ENCODE data around the gene AGRP.

AGRP gene

DNA sequence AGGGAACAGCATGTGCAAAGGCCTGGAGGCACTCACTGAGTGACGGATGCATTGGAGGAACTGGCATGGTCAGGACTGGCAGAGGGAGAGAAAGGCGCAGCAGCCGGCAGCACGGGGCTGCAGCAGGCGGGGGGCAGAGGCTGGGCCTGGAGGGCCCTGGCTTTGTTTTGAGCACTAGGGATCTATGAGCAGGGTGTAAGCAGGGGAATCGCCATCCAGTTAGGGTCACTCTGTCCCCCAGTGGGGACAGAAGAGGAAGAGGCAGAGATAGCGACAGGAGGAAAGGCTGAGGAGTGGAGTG, 38.3 kb downstream of the AGRP start:
- DNase-seq, result no peak

DNA sequence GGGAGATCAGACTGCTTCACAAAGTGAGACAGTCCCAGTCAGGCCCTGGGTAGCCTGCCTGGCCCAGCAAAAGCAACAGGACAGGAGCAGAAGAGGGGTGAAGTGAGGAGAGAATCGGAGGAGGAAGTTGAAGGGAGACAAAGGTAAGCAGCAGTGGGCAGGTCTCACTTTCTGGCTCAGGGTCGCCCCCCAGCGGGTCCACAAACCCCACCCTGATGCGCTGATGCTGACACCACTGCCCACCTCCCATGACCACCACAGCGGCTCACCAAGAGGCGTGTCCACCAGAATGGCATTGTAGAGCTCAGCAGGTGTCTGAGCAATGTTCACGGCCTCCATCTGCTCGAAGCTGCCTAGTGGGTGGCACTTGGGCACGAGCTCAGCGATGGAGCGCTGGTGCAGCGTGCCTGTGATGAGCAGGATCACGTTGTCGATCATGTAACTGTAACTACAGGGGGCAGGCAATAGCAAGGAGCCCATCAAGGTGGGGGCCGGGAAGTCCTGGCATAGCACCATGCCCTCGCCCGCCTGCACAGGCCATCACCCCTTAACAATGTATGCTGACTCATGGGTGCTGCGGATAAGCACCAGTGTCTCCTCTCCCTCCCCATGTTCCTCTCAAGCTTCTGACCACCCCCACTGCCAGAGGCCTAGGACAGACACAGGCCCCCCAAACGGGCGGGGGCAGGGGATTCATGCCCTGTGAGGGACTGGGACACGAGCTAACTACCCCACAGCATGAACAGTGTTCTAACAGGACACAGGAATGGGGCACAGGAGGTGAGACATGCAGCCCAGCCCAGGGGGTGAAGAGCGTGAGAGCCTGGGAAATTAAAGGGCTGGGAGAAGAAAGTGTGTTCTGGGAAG, 38.9 kb downstream of the AGRP start:
- DNase-seq, result no peak

DNA sequence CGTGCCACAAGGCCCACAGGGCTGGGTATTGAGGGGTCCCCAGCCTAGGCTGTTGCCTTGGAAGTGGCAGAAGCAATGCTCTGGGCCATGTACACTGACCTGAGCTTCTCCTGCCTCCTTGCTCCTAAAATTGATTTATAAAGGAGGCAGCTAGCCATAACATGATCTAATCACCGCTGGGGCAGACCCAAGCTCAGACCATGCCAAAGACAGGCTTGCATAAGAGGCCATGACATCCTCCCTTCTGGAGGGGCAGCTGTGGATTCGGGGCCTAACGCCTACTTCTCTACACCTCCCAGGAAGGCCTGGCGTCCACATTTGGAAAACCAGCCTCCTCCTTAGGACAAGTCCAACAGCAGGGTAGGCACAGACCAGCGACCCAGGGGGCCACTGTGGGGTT, 40.1 kb downstream of the AGRP start:
- no peak for DNase-seq

DNA sequence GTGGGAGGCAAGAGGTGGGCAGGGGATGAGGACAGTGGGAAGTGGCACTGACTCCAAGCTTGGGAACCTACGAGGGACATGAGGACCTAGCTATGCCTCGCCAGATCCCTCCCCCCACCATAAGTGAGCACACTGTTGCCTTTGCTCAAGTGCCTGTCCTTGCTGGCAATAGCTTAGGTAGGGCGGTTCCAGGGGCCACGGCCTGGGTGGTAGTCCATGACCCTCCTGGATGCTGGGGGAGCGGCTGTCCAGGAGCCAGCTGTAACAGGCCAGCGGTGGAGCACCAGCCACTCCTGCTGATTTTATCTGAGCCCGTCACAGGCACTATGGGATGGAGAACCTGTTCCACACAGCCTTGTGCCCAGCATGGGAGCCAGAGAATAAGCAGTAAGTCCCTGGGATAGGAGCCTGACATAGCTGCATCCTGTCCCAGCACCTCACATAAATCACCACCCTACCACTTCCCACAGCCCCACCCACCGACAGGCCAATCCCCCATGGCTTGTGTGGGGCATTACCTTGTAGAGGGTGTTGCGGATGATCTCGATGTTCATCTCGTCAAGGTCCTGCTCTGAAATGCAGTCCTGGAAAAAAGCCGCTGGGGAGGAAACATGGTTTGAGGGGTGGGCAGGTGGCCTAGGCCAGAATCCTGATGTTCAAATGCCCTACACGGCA, 40.6 kb downstream of the AGRP start:
- no peak for DNase-seq

DNA sequence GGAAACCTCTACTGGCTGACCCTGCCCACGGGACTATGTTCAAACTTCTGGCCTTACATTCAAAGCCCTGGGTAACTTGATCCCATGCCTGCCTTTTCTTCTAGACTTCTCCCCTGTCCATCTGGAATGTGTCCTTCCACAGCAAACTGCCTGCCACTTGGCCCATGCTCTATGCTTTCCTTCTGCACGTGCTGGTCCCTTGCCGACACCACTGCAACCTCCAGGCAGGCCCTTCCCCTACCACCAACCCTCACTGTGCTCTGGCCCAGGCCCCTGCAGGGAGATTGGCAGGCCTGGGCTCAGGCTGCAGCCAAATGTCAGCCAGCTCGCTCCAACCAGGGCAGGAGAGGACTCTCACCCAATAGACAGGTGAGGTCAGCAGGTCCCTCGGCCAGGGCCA, 41.4 kb downstream of the AGRP start:
- DNase-seq, result no peak

DNA sequence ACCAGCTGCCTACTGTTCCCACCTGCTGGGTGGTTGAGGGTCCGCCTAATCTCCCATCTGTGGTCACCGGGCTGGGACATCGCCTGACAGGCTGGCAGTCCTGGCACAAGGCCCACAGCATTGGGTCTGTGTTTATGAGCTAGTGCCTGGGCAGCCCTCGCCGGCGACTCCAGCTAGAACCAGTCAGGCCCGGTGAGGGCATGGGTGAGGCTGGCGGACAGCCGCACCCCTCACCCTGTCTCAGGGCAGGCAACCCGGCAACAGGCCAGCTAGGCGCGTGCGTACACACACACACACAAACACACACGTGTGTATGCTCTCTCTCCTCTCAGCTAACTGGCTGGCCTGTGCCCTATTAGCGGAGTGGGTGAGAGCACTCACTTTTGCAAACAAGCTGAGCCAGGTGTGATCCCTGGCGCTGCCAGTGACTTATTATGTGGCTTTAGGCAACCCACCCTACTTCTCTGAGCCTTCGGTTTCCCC, 42.0 kb downstream of the AGRP start:
- DNase-seq, result peak; percentile 62

DNA sequence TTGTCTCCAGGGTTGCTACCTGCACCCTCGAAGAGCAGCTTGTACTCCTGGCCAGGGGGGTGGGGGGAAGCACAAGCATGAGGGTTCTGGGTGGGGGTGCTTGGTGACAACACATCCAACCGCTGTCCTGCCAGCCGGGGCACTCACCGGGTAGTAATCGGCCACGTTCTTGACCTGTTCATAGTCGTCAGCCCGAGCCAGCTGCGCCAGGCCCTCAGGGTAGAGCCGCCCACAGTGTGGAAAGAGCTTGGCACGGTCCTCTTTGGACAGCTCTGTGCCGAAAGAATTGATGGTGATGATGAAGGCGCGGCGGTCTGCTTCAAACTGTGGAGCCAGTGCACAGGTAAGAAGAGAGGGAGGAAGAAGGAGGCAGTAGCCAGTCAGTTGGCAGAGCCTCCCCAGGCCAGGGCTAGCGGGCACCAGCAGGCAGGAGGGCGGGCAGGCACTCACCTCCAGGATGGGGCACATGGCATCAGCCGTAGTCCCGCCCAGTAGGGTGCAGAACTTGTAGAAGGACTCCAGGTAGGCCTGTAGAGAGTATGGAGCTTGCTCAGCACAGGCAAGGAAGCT, 44.4 kb downstream of the AGRP start:
- no peak for DNase-seq

DNA sequence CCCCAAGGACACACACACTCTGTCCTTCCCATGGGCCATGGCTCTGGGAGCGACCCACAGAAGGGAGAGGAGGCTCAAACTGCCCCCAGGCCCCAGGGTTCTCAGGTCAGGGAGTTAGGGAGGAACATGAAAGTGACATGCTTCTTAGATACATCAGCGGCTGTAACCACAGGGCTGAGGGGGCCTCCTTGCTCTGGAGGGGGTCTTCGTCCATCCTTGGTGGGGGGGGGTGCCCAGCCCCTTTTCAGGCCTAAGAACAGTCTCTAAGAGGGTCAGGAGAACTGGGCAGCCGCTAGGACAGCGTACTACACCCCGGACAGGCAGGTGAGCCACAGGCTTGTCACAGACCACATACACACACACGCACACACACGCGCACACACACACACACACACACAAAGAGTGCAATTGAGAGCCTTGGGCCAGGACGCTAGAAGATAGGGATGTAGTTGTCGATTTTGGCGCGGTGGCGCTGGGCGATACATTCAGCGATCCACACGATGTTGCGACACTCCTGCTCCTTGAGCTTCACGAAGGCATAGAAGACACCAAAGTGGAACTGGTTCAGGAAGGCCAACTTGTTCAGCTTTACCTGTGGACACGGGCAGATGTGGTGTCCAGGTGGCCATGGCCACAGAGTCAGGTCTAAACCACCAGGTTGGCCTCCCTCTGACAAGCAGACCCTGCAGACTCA, 45.1 kb downstream of the AGRP start:
- DNase-seq, result no peak

DNA sequence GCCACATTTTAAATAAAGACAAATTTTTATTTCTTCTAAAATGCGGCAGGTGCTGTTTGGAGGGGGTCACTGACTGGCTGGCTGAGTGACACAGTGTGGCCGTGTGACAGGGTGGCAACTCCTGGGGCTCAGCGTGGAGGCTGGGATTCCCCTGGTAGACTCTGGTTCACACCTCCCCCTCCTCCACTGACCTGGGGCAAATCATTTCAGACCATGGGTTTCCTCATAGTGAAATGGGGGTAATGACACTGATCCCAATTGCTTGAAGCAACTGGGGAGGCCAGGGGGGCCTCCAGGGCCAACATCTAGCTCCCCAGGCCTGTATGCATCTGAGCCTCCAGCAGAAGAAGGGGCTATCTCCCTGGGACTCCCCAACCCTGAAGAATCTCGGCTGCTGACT, 45.8 kb downstream of the AGRP start:
- no peak for DNase-seq

DNA sequence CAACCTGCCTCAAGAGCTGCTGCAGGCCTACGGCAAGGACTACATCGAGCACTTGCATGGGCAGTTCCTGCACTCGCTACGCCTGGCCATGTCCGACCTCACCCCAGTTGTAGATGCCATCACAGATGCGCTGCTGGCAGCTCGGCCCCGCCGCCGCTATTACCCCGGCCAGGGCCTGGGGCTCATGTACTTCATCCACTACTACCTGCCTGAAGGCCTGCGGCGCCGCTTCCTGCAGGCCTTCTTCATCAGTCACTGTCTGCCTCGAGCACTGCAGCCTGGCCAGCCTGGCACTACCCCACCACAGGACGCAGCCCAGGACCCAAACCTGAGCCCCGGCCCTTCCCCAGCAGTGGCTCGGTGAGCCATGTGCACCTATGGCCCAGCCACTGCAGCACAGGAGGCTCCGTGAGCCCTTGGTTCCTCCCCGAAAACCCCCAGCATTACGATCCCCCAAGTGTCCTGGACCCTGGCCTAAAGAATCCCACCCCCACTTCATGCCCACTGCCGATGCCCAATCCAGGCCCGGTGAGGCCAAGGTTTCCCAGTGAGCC, 46.6 kb downstream of the AGRP start:
- DNase-seq, result no peak

DNA sequence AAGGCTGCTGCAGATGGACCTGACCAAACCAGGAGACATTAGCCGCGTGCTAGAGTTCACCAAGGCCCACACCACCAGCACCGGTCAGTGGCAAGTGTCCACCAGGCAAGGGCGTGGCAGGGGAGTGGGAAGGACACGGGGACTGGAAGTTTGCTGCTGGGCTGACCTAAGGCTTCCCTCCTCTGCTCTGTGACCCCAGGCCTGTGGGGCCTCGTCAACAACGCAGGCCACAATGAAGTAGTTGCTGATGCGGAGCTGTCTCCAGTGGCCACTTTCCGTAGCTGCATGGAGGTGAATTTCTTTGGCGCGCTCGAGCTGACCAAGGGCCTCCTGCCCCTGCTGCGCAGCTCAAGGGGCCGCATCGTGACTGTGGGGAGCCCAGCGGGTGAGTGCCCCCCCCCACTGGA, 47.6 kb downstream of the AGRP start:
- no peak for DNase-seq

DNA sequence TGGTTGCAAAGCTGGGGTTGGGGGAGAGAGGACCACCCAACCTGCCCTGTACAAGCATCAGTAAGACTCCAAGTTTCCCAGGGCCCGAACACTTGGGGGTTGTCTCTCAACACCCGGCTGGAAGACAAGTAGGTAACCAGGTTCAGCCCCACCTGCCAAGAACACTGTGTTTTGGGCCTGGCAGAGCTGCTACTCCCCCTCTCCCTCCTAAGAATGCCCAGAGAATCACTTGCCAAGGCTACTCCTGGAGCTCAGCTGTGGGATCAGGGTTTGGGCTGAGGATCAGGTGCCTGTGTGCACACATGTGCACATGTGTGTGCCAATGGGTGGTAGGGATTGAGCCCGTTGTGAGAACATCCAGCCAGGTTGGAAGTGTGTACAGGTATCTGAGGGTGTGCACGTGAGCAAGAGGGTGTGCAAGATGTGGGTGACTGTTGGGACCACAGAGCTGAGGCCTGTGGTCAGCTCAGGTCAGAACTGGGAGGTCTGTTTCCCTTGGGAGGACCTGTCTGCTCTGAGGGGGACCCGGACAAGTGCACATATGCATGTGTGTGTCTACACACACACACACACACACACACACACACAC, 50.1 kb downstream of the AGRP start:
- DNase-seq, result no peak

Data from NCI-H510A (cell line).